ENCODE measurements around the gene CRIM1. TPM values are rescaled to one million over a fixed set of nuclear protein-coding genes. Genes with fewer than 3 reads are reported as not detected.
A peak's percentile ranks its signal among the peaks of the same experiment; 100 is the strongest.

CRIM1 gene
- total RNA-seq, 1 experiment from 2014 or later, result 24.1 TPM

DNA sequence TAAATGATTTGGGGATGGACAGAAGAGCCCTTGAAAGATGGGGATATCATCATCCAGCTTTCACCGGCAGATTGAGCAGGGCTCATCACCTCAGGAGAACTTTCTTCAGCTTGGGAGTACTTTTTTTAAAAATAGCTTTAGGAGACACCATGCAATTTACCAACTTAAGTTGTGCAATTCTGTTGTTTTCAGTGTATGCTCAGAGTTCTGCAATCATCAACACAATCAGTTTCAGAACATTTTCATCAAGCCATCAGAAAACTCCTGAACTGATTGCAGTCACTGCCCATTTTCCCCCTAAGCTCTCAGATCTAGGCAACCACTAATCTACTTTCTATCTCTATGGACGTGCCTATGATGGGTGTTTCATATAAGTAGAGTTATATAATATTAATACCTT, 117.7 kb downstream of the CRIM1 start:
- ATAC-seq, result no peak
- no peak overlapping the region for H3K4me3 Mint-ChIP-seq
- CTCF ChIA-PET, result no interaction called here
- H3K36me3 Mint-ChIP-seq, result peaks cover 68% of the 10 kb centered on the region
- H3K4me1 Mint-ChIP-seq, result peaks cover 24% of the 10 kb centered on the region
- no peak for DNase-seq (ENCODE audit: low spot score)
- POLR2A ChIA-PET, result no interaction called here
- H3K27me3 Mint-ChIP-seq (ENCODE audit: low read depth), result no peaks in the 10 kb centered on the region
- H3K27ac Mint-ChIP-seq, result no peak overlapping the region
- peaks cover 26% of the 10 kb centered on the region for H3K9me3 Mint-ChIP-seq
- TF ChIP-seq ZBTB21 (CRISPR knock-in tag; IDR thresholded peaks at IDR 0.05; ENCODE audit: borderline replicate concordance) (no peak), GABPB1 (CRISPR knock-in tag; IDR thresholded peaks at IDR 0.05) (peak; percentile 45; the same call in 1 of the 2 replicates)

DNA sequence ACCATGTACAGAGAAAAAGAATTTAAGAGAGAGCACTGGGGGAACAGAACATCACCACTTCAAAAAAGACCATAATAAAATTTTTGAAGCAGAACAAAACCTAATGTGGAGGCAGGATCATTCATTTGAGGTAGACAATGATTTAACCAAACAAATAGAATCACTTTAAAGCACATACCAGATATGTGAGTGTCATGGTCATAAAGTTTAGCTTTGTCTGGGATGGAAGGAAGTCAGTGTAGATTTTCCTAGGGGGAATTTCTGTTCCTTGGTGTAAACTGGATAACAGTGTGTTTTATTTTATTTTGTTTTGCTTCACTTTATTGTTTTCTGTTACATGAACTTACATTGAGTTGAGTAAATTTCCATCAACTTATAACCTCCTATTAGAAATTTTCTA, 120.8 kb downstream of the CRIM1 start:
- Mint-ChIP-seq H3K27me3 (ENCODE audit: low read depth) (no peaks in the 10 kb centered on the region), H3K9me3 (peaks cover 26% of the 10 kb centered on the region)
- no peak for ATAC-seq

DNA sequence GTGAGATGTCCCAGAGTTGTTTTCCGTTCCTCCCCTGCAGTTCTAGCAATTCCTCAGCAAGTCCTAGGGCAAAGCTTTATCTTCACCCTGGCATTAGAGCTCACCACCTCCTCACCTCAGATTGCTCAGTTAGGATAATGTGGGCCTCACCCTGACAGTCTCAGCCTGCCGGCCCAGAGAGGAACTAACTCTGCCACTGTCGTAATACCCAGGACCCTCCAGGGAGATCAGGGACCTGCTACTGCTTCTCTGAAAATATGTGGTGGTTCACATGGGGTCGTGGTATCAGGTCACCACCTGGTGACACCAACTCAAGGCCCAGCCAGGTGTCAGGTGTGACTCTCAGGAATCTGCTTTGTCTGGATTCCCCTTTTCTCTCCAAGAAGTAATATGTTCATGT, 121.7 kb downstream of the CRIM1 start:
- peaks cover 90% of the 10 kb centered on the region for H3K36me3 Mint-ChIP-seq
- DNase-seq (ENCODE audit: low spot score) (no peak), ATAC-seq (no peak)
- peaks cover 21% of the 10 kb centered on the region for H3K4me1 Mint-ChIP-seq
- TF ChIP-seq NR1H2 (CRISPR knock-in tag; IDR thresholded peaks at IDR 0.05), result no peak
- TF ChIP-seq NR2C2 (CRISPR knock-in tag; IDR thresholded peaks at IDR 0.05), result no peak
- TF ChIP-seq, protein P1, sequence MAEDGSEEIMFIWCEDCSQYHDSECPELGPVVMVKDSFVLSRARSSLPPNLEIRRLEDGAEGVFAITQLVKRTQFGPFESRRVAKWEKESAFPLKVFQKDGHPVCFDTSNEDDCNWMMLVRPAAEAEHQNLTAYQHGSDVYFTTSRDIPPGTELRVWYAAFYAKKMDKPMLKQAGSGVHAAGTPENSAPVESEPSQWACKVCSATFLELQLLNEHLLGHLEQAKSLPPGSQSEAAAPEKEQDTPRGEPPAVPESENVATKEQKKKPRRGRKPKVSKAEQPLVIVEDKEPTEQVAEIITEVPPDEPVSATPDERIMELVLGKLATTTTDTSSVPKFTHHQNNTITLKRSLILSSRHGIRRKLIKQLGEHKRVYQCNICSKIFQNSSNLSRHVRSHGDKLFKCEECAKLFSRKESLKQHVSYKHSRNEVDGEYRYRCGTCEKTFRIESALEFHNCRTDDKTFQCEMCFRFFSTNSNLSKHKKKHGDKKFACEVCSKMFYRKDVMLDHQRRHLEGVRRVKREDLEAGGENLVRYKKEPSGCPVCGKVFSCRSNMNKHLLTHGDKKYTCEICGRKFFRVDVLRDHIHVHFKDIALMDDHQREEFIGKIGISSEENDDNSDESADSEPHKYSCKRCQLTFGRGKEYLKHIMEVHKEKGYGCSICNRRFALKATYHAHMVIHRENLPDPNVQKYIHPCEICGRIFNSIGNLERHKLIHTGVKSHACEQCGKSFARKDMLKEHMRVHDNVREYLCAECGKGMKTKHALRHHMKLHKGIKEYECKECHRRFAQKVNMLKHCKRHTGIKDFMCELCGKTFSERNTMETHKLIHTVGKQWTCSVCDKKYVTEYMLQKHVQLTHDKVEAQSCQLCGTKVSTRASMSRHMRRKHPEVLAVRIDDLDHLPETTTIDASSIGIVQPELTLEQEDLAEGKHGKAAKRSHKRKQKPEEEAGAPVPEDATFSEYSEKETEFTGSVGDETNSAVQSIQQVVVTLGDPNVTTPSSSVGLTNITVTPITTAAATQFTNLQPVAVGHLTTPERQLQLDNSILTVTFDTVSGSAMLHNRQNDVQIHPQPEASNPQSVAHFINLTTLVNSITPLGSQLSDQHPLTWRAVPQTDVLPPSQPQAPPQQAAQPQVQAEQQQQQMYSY (CRISPR knock-in tag; IDR thresholded peaks at IDR 0.05), result no peak
- ChIA-PET POLR2A (no interaction called here), CTCF (no interaction called here)
- H3K27ac Mint-ChIP-seq, result no peak overlapping the region
- peaks cover 26% of the 10 kb centered on the region for H3K9me3 Mint-ChIP-seq
- no peaks in the 10 kb centered on the region for H3K27me3 Mint-ChIP-seq (ENCODE audit: low read depth)
- H3K4me3 Mint-ChIP-seq, result no peak overlapping the region

More for the DNA sequence above, 120.8 kb downstream of the CRIM1 start:
- no peak for DNase-seq (ENCODE audit: low spot score)
- Mint-ChIP-seq H3K4me3 (no peak overlapping the region), H3K27ac (no peak overlapping the region), H3K36me3 (peaks cover 87% of the 10 kb centered on the region), H3K4me1 (peaks cover 21% of the 10 kb centered on the region)
- ChIA-PET CTCF (no interaction called here), POLR2A (no interaction called here)
- no peak for TF ChIP-seq NFATC4 (CRISPR knock-in tag; IDR thresholded peaks at IDR 0.05)
- TF ChIP-seq ZNF263 (CRISPR knock-in tag; IDR thresholded peaks at IDR 0.05; ENCODE audit: low read depth), result no peak
- TF ChIP-seq, protein P2, sequence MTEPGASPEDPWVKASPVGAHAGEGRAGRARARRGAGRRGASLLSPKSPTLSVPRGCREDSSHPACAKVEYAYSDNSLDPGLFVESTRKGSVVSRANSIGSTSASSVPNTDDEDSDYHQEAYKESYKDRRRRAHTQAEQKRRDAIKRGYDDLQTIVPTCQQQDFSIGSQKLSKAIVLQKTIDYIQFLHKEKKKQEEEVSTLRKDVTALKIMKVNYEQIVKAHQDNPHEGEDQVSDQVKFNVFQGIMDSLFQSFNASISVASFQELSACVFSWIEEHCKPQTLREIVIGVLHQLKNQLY (CRISPR knock-in tag; IDR thresholded peaks at IDR 0.05), result no peak
- TF ChIP-seq, protein P3, sequence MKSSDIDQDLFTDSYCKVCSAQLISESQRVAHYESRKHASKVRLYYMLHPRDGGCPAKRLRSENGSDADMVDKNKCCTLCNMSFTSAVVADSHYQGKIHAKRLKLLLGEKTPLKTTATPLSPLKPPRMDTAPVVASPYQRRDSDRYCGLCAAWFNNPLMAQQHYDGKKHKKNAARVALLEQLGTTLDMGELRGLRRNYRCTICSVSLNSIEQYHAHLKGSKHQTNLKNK (CRISPR knock-in tag; IDR thresholded peaks at IDR 0.05), result no peak
- no peak for TF ChIP-seq NFE2L1 (CRISPR knock-in tag; IDR thresholded peaks at IDR 0.05)
- TF ChIP-seq, protein P4, sequence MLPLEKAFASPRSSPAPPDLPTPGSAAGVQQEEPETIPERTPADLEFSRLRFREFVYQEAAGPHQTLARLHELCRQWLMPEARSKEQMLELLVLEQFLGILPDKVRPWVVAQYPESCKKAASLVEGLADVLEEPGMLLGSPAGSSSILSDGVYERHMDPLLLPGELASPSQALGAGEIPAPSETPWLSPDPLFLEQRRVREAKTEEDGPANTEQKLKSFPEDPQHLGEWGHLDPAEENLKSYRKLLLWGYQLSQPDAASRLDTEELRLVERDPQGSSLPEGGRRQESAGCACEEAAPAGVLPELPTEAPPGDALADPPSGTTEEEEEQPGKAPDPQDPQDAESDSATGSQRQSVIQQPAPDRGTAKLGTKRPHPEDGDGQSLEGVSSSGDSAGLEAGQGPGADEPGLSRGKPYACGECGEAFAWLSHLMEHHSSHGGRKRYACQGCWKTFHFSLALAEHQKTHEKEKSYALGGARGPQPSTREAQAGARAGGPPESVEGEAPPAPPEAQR (CRISPR knock-in tag; IDR thresholded peaks at IDR 0.05), result no peak
- no peak for TF ChIP-seq KAT7 (CRISPR knock-in tag; IDR thresholded peaks at IDR 0.05; ENCODE audit: borderline replicate concordance)
- TF ChIP-seq, protein P5, sequence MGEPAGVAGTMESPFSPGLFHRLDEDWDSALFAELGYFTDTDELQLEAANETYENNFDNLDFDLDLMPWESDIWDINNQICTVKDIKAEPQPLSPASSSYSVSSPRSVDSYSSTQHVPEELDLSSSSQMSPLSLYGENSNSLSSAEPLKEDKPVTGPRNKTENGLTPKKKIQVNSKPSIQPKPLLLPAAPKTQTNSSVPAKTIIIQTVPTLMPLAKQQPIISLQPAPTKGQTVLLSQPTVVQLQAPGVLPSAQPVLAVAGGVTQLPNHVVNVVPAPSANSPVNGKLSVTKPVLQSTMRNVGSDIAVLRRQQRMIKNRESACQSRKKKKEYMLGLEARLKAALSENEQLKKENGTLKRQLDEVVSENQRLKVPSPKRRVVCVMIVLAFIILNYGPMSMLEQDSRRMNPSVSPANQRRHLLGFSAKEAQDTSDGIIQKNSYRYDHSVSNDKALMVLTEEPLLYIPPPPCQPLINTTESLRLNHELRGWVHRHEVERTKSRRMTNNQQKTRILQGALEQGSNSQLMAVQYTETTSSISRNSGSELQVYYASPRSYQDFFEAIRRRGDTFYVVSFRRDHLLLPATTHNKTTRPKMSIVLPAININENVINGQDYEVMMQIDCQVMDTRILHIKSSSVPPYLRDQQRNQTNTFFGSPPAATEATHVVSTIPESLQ (CRISPR knock-in tag; IDR thresholded peaks at IDR 0.05), result no peak
- no peak for TF ChIP-seq ZNF232 (CRISPR knock-in tag; IDR thresholded peaks at IDR 0.05)
- TF ChIP-seq EMX1 (CRISPR knock-in tag; IDR thresholded peaks at IDR 0.05), result no peak
- TF ChIP-seq, protein P6, sequence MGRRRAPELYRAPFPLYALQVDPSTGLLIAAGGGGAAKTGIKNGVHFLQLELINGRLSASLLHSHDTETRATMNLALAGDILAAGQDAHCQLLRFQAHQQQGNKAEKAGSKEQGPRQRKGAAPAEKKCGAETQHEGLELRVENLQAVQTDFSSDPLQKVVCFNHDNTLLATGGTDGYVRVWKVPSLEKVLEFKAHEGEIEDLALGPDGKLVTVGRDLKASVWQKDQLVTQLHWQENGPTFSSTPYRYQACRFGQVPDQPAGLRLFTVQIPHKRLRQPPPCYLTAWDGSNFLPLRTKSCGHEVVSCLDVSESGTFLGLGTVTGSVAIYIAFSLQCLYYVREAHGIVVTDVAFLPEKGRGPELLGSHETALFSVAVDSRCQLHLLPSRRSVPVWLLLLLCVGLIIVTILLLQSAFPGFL (CRISPR knock-in tag; IDR thresholded peaks at IDR 0.05; ENCODE audit: borderline replicate concordance), result no peak
- TF ChIP-seq JAZF1 (CRISPR knock-in tag; IDR thresholded peaks at IDR 0.05), result no peak
- no peak for TF ChIP-seq RELA (CRISPR knock-in tag; IDR thresholded peaks at IDR 0.05; ENCODE audit: borderline replicate concordance)
- TF ChIP-seq NR2C2 (CRISPR knock-in tag; IDR thresholded peaks at IDR 0.05), result no peak
- no peak for TF ChIP-seq SMAD4 (CRISPR knock-in tag; IDR thresholded peaks at IDR 0.05)
- no peak for TF ChIP-seq IRF2 (CRISPR knock-in tag; IDR thresholded peaks at IDR 0.05; ENCODE audit: borderline replicate concordance, low read depth)
- no peak for TF ChIP-seq ATF1 (CRISPR knock-in tag; IDR thresholded peaks at IDR 0.05)
